ENCODE data around the gene DDHD1.
"Not testable (repeated sequence)": the region's sequence is repeated elsewhere in the genome, so short reads cannot be mapped to it uniquely, and the experiment has no call there.

GRCh38 chr14:53084954-53085353 lies 68.2 kb downstream of the DDHD1 start:
- not testable (repeated sequence) for TF ChIP-seq POLR2A (IDR thresholded peaks at IDR 0.05; ENCODE audit: low read length); GATA1 (IDR thresholded peaks at IDR 0.05; ENCODE audit: low read depth, low read length)
